ENCODE measurements around the gene DRGX.

Gene DRGX

DNA sequence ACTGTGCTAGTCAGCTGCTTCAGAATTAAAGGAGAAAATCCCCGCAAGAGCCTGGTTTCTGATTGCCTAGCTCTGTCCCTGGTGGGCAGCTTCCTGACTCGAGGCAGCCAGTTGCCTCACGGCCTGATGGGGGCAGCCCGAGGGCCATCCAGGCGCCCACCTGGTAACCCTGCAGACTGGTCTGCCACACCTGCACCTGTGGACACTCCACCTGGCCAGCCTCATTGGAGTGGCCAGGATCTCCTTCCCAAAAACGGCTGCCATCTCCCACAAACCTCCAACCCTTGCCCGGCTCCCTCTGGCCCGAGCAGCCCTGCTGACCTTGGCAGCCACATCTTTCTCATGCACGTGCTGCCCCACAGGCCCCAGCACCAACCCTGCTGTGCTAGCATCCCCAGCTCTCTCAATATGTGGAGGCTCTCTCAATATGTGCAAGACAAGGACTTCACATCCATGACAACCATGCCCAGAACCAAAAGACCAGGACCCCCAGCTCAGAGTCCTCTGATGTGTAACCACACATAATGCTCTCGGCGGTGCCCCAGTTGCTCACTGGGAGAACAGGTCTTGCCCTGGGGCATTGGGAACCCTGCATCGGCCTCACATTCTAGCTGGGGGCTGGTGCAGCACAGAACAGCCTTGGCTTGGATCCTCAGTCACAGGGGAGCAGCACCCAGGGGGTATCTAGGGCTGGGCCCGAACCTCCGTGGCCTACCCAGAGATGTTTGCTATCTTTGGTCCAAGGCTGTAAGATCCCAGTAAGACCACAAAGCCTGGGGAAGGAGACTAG, 14.6 kb downstream of the DRGX start:
- DNase-seq = no peak

DNA sequence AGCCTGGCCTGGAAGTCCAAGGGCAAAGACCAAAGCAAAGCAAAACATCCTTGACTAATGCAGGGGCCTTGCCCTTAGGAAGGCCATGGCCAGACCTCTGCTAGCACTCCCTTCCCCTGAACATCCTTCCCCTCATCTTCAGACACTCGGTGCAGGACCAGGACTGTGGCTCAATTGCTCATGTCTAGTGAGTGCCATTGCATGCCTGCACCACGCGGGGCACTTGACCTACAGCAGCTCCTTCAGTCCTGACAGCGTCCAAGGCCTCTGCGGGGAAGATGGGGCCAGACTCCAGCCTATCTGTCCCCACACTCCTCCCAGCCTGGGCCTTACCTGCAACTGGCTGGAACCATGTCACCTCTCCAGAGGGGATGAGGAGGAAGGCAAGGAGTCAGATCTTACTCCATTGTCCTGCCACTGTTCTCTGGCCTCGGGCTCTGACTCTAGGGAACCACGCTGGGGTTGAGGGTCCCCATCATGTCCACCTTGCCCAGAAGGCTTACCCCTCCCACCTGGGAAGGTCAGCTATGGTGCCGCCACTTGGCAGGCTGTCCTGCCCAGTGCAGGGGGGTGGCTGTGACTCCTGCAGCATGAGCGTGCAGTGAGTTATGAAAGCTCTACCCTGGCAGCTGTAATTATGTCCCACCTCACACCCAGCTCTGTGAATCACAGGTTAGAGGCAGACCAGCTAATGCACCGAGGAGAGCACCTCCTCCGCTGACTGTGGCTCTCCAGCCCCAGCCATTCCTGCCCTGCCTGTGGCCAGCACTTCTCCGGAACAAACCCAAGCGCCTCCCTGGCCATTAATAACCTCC, 16.1 kb downstream of the DRGX start:
- peak in 1 of 2 experiments; percentile 21 for DNase-seq

DNA sequence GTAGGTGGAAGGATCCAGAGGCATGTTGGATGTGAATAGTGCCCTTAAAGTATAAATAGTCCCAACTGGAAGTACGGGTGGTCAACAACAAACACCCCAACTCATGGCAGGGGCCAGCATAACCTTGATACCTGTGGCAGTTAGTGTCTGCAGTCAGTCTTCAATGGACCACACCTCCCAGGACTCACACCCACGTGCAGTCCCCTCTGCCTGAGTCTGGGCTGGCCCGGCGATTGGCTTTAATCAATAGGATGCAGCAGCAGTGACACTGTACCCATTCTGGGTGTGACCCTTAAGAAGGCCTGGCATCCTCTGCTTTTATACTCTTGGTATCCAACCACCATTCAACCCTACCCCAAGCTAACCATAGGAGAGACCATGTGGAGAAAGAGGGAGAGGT, 18.6 kb downstream of the DRGX start:
- no peak for DNase-seq

DNA sequence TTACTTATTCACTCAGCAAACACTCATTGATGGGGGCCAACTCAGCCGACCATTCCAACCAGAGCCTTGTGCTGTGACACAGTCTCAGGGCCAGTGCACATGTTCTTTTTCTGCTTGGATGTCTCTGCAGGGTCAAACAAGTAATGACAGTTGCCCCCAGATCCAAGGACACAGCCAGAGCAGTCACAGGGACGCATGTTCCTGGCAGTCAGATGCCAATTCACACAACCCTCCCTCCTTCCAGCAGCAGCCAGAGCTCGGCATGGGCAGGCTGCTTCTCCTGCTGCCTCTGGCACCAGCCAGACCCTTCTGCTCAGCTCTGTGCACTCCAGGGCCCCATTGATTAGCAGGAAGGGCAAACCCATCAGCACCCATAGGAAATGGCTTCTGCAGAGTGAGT, 20.3 kb downstream of the DRGX start:
- no peak for DNase-seq

DNA sequence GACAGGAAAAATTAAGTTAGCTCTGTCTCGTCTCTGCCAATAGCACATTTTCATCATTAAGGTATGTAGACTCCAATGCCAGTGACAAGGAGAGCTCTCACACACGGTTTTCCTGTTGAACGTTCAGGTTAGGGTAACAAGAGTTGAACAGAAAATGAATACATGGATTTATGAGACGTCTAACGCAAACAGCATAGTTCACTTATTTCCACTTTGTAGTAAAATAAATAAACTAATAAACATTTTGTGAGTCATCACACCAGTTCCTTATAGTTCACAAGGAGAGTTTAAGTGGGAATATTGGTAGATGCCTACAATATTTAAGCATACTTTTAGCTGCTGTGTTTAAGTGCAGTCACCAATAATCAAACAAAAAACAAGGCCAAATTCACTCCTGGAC, 21.1 kb downstream of the DRGX start:
- no peak for DNase-seq

DNA sequence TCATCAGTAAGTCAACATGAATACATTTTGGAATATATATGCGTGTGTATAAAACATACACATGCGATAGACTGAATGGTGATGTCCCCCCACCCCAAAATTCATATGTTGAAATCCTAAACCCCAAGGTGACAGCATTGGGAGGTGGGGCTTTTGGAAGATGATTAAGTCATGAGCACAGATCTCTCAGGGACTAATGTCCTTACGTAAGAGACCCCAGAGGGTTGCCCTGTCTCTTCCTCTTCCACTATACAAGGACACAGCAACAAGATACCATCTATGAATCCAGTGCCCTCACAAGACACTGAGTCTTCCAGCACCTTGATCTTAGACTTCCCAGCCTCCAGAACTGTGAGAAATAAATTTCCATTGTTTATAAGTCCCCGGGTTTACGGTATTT, 22.5 kb downstream of the DRGX start:
- DNase-seq = no peak

DNA sequence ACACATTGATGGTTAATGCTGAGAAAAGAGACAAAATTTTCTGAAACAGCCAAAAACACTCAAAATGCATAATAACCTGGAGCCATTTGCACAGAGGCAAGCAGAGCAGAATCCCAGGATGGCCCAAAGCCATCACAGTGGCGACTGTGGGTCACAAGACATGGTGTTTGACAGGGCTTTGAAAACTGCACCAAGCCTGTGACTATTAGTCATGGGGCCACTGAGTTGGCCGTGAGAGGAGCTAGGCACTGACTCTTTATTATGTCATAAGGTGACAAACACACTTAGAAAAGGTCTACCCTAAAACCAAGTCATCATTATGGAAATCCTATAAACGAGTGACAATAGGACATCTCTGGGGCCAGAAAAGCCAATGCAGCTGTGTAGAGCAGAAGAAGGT, 23.9 kb downstream of the DRGX start:
- DNase-seq = no peak

DNA sequence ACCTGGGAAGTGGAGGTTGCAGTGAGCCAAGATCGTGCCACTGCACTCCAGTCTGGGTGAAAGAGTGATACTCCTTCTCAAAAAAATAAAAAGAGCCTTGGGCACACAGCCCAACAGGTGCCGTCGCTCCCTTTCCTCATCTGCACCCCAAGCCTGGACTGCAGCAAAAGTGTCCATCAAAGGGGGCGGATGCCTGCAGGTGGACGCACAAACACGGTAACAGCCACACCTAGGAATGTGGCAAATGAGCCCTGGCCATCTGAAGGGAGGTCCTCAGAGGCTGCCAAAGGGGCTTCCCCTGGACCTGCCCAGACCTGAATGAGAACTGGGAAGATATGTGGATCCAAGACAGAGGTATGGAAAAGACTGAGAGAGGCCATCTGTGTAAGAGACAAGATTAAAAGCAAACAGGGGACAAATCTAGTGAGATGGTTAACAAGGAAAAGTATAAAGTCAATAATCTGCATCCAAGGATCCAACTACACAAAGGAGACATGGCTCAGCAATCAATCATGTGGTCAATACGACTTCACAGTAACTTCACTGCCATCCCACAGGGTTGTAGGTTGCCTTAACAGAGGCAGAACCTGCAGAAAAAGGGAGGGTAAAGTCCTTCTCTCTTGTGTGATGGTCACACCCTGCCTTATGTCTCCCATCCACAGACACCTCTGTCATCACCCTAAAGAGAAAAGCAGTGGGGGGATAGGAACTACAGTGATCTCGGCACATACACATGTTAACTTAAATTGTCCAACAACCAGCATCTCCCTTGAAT, 25.4 kb downstream of the DRGX start:
- DNase-seq = no peak

DNA sequence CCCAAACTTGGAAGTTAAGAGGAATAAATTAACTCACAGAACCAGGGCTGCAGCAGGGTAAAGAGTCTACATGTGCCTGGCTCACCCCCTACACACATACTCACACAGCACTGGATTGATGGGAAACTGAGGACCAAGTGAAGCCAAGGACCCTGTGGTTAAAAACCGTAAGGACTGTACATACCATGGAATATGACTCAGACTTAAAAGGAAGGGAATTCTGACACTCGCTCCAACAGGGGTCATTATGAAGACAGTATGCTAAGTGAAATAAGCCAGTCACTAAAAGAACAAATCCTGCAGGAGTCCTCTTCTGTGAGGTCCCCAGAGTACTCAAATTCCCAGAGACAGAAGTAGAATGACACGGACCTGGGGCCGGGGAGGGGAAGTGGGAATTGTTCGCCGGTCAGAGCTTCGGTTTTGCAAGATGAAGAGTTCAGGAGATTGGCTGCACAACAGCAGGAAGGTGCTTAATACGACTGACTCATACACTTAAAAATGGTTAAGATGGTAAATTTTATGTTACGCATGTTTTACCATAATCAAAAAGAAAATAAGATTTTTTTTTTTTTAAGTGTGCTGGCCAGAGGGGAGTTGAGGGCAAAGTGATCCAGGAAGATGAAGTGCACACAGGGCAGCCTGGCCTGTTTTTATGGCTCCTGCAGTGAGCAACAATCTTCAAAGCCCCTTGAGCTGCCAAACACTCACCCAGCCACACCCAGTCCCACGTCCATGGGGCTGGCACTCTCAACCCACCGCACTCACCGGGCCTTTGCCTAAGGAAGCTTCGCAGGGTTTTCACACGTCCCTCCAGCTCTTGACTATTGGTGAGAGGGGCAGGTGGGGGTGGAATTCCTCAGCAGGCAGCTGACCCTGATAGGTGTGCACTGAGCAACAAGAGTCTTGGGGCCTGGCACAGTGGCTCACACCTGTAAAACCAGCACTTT, 26.4 kb downstream of the DRGX start:
- no peak for DNase-seq

DNA sequence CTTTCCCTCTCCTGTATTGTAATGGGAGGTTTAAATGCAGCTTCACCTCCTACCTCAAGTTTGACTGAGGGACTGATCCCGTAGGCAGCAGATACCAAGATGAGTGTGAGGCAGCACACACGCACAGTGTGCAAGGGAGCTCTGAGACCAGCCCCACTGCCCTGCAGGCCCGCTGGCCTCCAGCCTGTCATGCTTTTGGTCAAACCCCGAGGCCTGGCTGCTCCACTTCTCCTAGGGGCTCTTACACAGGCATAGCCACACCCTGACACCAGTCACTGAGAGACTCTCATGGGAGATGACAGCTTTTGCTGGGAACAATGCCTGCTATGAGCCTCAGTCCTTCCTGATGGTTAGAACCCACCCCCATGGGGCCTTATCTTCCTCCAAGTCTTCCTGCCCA, 27.6 kb downstream of the DRGX start:
- no peak for DNase-seq

DNA sequence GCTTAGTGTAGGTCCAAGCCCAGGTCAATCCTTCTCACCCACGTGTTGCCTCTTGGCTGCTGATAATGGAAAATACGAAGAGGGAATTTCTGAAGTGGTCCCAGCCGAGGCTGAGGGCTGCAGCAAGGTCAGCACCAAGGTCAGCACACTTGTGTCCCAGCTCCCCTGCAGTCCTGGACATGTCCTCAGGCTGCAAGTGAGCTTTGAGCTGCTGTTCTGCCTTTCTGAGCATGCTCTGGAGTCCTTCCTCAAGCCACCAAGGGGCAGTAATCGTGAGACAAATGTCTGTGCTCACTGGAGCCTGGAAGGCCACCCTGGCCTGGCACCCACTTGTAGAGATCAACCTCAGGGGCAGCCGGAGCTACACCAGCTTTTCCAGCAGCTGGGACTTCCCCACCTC, 28.3 kb downstream of the DRGX start:
- no peak for DNase-seq

DNA sequence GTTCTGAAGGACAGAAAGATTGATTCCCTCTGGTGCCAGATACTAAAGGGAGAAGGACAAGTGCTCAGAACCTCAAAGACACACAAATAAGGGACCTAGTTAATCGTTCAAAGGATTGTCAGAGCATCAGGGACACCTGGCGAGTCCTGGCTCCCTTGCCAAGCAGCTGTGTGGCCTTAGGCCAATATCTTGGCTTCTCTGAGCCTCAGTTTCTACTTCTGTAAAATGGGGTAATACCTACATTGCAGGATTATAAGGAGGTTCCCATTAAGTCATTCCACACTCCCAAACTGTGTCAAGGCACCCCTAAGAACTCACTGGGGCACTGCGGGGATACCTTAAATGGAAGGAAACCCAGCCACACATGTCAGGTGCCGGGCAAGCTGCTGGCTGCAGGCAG, 29.4 kb downstream of the DRGX start:
- no peak for DNase-seq

DNA sequence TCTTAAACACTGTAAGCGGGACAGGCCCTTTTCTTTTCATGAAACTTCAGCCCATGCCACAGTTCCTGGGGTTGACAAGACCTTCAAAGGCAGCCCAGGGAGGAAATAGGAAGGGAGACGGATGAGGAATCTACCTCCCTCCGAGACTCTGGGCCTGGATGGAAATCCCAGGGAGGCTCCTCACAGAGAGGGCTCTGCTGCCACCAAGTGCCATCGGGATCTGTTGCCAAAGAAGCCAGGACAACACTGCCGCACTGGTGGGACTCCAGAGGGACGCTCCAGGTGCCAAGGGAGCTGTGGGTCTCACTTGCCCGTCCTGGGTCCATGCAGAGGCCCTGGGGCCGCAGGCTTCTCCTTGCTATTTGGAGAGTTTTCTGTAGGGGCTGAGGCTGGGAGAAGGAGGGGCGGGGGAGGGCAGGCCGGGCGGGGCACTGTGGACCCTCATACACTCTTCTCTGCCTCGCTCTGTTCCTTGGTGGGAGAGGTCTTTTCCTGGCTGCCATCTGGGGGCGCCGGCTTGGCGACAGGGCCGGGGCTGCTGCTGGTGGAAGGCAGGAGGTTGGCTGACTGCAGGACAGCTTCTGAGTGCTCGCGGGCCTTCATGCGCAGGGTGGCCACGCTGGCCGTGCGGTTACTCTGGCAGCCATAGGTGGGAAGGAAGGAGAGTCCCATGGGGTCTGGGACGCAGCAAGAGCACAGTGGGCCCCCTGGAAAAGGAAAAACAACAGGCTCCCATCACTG, 30.0 kb downstream of the DRGX start:
- no peak for DNase-seq

DNA sequence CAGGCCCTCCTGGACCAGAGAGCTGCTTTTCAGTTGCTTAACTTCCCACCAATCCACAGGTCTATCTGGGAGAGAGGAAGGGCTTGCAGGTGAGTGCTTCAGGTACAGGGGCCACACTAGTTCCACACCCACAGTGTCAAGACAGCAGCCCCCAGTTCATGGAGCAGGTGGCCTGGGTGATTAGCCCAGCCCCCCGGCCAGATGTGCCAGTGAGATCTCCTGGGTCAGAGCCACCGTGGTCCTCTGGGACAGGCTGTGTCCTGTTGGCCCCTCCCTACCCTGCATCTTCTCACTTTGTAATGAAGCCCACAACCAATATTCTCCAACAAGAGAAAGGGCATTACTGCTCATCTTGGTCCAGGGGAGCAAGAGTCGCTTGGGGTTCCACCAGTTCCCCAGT, 30.6 kb downstream of the DRGX start:
- DNase-seq = no peak

DNA sequence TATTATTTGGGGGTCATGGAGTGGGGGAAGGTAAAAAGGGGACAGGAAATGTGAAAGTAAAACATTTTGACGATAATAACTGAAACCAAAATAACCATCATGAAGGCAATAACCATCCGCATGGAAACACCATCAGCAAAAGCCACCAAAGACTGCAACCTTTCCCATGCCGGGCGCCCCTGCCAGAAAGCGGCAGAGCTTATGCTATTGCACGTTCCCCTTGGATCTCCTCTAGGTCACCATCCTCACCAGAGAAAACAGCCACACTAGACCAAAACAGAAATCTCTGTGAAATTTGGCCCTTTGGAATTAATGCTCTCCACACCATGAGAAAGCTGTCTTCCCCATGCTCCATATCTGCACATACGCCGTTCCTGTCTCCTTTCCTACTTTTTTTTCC, 31.1 kb downstream of the DRGX start:
- DNase-seq = no peak

DNA sequence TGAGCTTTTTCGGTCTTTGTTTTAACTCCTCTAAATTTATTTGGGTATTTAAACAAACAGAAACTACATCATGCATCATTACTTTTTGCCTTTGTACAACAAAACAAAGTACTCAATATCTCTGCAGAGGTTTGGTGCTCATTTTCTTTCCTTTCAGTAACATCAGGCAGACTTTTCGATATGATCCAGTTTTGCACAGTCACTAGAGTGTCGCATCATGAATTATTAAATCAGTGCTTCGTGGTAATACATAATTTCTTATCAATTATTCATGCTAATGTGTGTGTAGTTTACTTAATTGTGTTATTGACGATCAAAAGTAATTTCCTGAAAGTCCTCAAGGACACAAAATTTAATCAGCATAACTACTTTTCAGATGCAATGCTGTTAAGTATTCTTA, 31.8 kb downstream of the DRGX start:
- no peak for DNase-seq

DNA sequence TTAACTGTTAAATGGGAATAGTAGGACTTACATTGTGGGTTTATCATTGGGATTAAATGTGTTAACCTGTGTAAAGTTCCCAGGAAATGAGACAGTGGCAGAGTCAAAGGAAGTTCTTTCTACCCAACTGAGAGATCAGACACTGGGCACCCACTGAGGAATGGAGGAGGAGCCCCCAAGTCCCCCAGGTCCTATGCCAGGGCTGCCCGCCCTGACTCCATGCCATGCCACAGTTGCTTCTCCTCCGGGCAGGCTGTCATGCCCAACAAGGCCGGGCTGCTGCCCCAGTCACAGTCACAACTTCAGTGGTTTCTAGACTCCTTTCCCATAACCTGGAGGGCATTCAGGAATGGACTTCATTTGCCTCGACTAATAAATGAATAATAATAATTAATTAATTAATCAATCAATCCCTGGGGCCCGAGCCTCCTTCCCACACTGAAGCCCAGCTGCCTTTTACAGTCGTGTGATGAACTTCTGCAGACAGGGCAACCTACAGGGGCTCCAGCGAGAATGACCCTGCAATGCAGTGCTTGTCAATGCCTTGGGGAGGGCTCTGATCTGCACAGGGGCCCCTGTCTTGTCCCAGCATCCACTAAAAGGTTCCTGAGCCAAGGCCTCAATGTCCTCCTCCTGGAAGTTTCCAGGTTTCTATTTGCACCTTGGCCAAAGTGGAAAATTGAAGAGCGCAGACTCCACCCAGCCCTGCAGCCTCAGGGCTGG, 32.4 kb downstream of the DRGX start:
- no peak for DNase-seq

DNA sequence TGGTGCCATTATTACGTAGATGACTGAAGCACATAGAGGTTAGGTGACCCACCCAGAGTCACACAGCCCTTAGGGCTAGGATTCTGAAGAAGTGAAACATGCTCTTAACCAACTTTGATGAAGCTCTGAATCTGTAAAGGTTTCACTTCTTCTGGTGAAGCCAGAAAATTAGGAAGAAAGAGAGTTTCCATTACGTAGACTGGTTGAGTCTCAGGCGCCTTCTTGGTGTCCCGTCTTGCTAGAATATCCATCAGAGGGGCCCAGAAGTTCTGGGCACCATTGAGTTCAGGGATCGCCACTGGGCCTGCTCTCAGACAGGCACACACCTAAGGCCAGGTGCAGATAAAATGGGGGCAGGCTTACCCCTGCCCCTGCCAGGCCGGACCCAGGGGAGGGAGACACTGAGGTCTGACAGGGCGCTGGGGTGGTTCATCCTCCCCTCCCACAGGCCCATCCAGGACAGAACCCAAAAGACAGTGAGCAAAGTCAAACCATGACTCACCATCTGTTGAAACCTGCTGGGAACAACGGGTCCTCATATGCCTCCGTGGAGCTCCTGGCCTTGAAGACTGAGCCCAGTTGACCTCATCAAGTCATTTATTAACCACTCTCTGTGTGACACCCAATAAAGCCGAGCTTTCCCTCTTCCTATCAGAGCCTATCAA, 33.2 kb downstream of the DRGX start:
- no peak for DNase-seq

DNA sequence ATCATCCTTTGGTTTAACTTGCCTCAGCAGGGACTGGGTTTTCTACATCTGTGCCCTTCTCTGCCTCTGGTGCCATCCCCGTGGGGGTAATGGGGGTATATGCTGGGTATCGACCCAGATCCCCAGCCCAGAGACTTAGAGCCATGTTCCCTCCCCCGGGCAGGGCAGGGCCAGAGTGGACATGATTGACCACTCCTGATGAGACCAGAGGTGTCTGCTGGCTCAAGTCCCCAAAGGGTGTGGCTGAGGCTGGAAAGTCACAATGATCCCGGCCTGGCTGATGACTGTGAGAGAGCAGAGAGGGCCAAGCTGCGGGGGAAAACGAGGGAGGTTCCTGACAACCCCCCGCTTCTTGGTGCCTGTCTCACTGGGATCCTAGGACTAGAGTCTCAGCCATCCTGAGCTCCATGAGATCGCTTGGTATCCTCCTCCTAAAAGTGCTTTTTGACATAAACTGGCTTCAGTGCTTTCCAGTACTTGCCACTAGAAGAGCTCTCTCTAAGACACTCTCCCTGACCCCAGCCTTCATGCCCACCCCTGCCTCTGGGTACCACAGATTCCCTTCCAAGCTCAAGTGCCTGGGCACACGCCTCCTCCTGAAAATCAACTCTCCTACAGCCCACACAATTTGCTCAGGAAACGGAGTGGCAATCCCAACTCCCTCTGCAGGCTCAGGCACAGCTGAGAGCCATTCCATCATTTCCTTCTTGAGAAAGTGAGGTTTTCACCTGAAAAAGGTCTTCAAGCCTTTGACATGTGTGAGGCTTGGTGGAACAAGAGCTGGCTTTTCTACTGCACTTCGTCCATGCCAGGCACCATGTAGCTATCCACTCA, 33.9 kb downstream of the DRGX start:
- DNase-seq = no peak

DNA sequence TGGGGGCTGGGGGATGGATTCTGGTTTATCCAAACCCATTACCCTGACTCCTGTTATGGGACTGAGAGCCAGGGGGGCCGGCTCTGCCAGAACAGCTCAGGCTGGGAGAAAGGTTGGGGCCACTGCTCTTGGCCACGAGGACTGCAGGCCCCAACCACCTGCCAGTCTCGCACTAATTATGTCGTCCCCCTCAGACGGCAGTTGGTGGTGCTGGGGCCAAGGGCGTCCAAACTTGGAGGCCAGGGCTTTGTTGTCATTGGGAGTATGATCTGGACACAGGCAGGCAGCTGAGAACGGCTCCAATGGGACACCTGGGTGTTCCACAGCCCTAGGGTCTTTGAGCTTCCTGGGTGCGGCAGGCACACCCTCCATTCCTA, 34.7 kb downstream of the DRGX start:
- no peak for DNase-seq
